Pancreas (tissue), 10 donors: Measurements from ENCODE around the gene TASL. TPM values are rescaled to one million over a fixed set of nuclear protein-coding genes. Genes with fewer than 3 reads are reported as not detected.

Source experiments
- ATAC-seq, 4 donors: fragments of 200-7000 bp; cut with Tn5 transposase; one replicate each; pipeline versions ENCODE4 v1.8.0 to v1.9.1; 2020; ENCODE audit warnings: mild to moderate bottlenecking in 4 of 4, moderate library complexity in 4 of 4
- DNase-seq, 6 donors: peaks; one replicate each; pipeline ENCODE4 v3.0.0-alpha.2; 2020
- FAIRE-seq: peaks from 2 replicates; lab custom pipeline; 2012; peaks lifted over from hg19 to GRCh38; lab: Jason Lieb, UNC
- H3K27ac ChIP-seq, 4 donors: fragments of 200-600 bp; sonication (generic); 1 replicate in 3 of 4; 2 replicates in 1 of 4; pipeline versions ENCODE4 v1.5.0 to v1.8.0; 2020
- H3K27me3 ChIP-seq, 4 donors: fragments of 200-600 bp; one replicate each; pipeline ENCODE4 v1.8.0; 2021
- H3K36me3 ChIP-seq, 3 donors: fragments of 200-600 bp; sonication (generic) in 1 of 3; one replicate each; pipeline versions ENCODE4 v1.5.0 to v1.8.0; 2020 to 2021
- H3K4me1 ChIP-seq, 3 donors: fragments of 200-600 bp; one replicate each; pipeline ENCODE4 v1.8.0; 2021
- H3K4me3 ChIP-seq, 4 donors: fragments of 200-600 bp; sonication (generic) in 2 of 4; one replicate each; pipeline versions ENCODE4 v1.5.0 to v1.8.0; 2020 to 2021
- H3K9me3 ChIP-seq, 4 donors: fragments of 200-600 bp; one replicate each; pipeline ENCODE4 v1.8.0; 2021
- WGBS, 2 donors: extraction: QIAGEN DNeasy Blood & Tissue Kit; methylation state at CpG; one replicate each; pipeline ENCODE4 v1.1.7; 2013; 5-methylcytosine and 5-hydroxymethylcytosine counted together
- intact Hi-C, 3 donors: fragments of 100-400 bp; cut with DNase I; formaldehyde crosslinking; loops; one replicate each; pipeline versions ENCODE4 v1.11.1 to v1.14.2; 2022
- polyA plus RNA-seq, 2 donors: library from polyadenylated mRNA; stranded (reverse); fragments of 200-250 nt; gene quantifications; one replicate each; pipeline ENCODE4 v1.2.3, GENCODE V29; 2013
- total RNA-seq, 6 donors: library from RNA; stranded (reverse); fragmentation: NEBNext Ultra II Directional in 4 of 6; extraction: Animal tissue kit (Norgen Biotek cat#: 25700) in 4 of 6; gene quantifications; one replicate each; pipeline versions ENCODE4 v1.2.1 to v1.2.4, GENCODE V29; 2021 to 2023
- TF ChIP-seq, protein P1 (sequence below), 4 donors: fragments of 200-600 bp; sonication (generic) in 3 of 4; IDR thresholded peaks; one replicate each; pipeline versions ENCODE4 v1.5.0 to v1.8.0; 2021; ENCODE audit warnings: antibody characterized with exemption in 4 of 4
- donor health status: healthy with polysubstance abuse.
- donor health status: DM: no; HTN: no; CAD: no; lungs with moderate emphysema.
- donor health status: DM: no; HTN: no; CAD: no.
- donor health status: control.
- donor health status: control.
- donor health status: Bipolar disorder and iron deficiency.
- donor health status: DM: yes; HTN: yes; CAD: no.
- donor health status: DM: no; HTN: no; CAD: no.
- donor health status: DM: no; HTN: no; CAD: no.
- donor health status: DM: yes; HTN: yes; CAD: no.

Gene TASL
- total and polyA plus RNA-seq, 8 donors = 0.09 to 3.0 (median 0.27) TPM; not detected in 1

DNA sequence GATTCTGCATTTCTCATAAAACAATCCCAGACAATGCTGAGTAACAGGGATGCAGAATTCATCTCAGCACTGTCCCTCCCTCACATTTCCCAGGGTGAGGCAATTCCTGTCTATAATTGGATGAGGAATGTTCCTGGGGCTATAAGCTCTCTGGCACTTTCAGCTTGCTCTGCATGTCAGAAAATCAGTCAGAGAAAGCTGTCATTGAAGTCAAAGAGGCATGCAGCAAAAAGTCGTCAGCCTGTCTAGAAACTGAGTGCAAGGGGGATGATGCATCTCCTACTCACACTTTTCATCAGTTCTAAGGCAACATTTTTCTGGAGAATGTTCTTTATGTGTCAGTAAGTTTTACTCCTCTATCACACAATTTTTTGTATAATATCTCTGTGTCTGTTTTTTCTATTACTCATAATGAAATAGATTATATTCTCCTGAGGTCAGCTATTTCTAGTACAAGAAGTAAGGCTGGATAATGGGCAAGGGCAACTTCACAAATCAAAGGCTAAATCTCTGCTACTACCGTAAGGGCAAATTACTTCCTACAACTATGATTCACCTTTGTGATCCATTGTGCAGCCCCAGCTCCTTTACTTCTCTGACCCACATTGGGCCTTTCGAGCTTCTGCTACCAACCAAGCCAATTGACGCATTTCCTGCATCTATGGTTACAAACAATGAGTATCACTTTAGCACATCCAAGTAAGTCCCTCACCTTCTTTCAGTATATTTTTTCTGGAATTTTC lies 56.0 kb downstream of the TASL start:
- TF ChIP-seq, protein P1, sequence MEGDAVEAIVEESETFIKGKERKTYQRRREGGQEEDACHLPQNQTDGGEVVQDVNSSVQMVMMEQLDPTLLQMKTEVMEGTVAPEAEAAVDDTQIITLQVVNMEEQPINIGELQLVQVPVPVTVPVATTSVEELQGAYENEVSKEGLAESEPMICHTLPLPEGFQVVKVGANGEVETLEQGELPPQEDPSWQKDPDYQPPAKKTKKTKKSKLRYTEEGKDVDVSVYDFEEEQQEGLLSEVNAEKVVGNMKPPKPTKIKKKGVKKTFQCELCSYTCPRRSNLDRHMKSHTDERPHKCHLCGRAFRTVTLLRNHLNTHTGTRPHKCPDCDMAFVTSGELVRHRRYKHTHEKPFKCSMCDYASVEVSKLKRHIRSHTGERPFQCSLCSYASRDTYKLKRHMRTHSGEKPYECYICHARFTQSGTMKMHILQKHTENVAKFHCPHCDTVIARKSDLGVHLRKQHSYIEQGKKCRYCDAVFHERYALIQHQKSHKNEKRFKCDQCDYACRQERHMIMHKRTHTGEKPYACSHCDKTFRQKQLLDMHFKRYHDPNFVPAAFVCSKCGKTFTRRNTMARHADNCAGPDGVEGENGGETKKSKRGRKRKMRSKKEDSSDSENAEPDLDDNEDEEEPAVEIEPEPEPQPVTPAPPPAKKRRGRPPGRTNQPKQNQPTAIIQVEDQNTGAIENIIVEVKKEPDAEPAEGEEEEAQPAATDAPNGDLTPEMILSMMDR (IDR thresholded peaks at IDR 0.05) = no peak
- ATAC-seq (no peak), DNase-seq (no peak), FAIRE-seq (no peak)
- H3K4me1 ChIP-seq = no peaks in the 10 kb centered on the region
- no peaks in the 10 kb centered on the region for H3K36me3 ChIP-seq
- intact Hi-C loops = no loop called here
- H3K27me3 ChIP-seq = peaks cover 0 to 25% (median 0%) of the 10 kb centered on the region in 4 donors
- 67 to 82% methylated on average over 4 of the region's 4 CpGs for WGBS, 2 donors
- no peaks in the 10 kb centered on the region for H3K9me3 ChIP-seq
- H3K4me3 ChIP-seq = no peak overlapping the region
- no peak overlapping the region for H3K27ac ChIP-seq

DNA sequence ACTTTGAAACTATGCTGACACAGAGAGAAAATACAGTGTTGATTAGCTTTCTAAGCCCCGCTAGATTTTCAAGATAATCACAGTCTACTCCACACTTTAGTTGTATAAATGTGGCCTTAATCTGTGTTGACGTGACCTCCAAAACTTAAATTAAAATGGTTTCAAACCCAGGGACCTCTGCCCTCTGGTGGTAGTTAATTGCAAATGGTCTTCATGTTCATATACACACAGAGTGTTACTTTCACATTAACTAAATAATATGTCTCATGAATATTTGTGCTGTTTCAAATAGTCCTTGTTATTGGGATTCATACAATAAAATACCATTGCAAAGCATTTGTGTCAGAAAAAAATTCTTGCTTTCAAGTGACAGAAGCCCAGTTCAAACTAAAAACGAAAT lies 64.3 kb downstream of the TASL start:
- no peak overlapping the region for H3K27ac ChIP-seq
- TF ChIP-seq, protein P1 (IDR thresholded peaks at IDR 0.05) = peak in 3 of 4 donors; percentile 23 to 40 (median 31)

More for the DNA sequence above, 64.3 kb downstream of the TASL start:
- Histone ChIP-seq H3K36me3 (no peaks in the 10 kb centered on the region), H3K9me3 (no peaks in the 10 kb centered on the region), H3K27me3 (no peaks in the 10 kb centered on the region), H3K4me1 (no peaks in the 10 kb centered on the region), H3K4me3 (no peak overlapping the region)
- intact Hi-C loops = no loop called here
- 36 to 47% methylated on average over 3 of the region's 3 CpGs for WGBS, 2 donors
- ATAC-seq (no peak), DNase-seq (no peak), FAIRE-seq (no peak)

Other genes starting within 250 kb of the TASL start
- 1 to 10 TPM; 1.6 to 7.5 (median 2.6) TPM for gene GK, start 75.7 kb upstream of the TASL start, total RNA-seq
- 1 to 10 TPM; 1.3 to 3.9 TPM for gene GK, start 75.7 kb upstream of the TASL start, polyA plus RNA-seq